Mesendoderm (in vitro differentiated cells): ENCODE measurements around the gene STAM2.
"Not testable (repeated sequence)": the region's sequence is repeated elsewhere in the genome, so short reads cannot be mapped to it uniquely, and the experiment has no call there.

ENCODE experiments used
- DNase-seq: peaks from one replicate; pipeline ENCODE4 v3.0.0; 2013
- H2AK5ac ChIP-seq: 2 replicates; pipeline ENCODE4 v1.6.1; 2013; ENCODE audit warnings: low read length, inconsistent platforms
- H2BK120ac ChIP-seq: 2 replicates; pipeline ENCODE4 v1.6.1; 2013; ENCODE audit warnings: low read depth, mild to moderate bottlenecking, low read length, moderate library complexity, mixed read lengths
- H2BK15ac ChIP-seq: replicated peaks from 2 replicates; pipeline ENCODE4 v1.6.1; 2013; ENCODE audit warnings: low read depth, mild to moderate bottlenecking, moderate library complexity
- H2BK5ac ChIP-seq: 2 replicates; pipeline ENCODE4 v1.6.1; 2013; ENCODE audit warnings: low read length, inconsistent platforms
- H3K18ac ChIP-seq: 2 replicates; pipeline ENCODE4 v1.6.1; 2013; ENCODE audit warnings: mild to moderate bottlenecking, low read length, mixed read lengths
- H3K23ac ChIP-seq: one replicate; pipeline ENCODE4 v1.6.1; 2013; ENCODE audit warnings: low read length
- H3K27ac ChIP-seq: 2 replicates; pipeline ENCODE4 v1.5.1; 2013; ENCODE audit warnings: low read depth, mild to moderate bottlenecking, inconsistent platforms, low read length, moderate library complexity
- H3K27me3 ChIP-seq: 2 replicates; pipeline ENCODE4 v1.6.1; 2013; ENCODE audit warnings: low read length, control low read depth, mild to moderate bottlenecking, inconsistent platforms; ENCODE audit not compliant: insufficient read depth, poor library complexity
- H3K36me3 ChIP-seq: 2 replicates; pipeline ENCODE4 v1.6.1; 2013; ENCODE audit warnings: low read length, inconsistent platforms; ENCODE audit not compliant: control insufficient read depth, insufficient read depth
- H3K4ac ChIP-seq: one replicate; pipeline ENCODE4 v1.6.1; 2013; ENCODE audit warnings: low read depth, mild to moderate bottlenecking, low read length, moderate library complexity
- H3K4me1 ChIP-seq: 2 replicates; pipeline ENCODE4 v1.6.1; 2013; ENCODE audit warnings: low read depth, low read length, inconsistent platforms; ENCODE audit not compliant: control insufficient read depth
- H3K4me2 ChIP-seq: 2 replicates; pipeline ENCODE4 v1.6.1; 2013; ENCODE audit warnings: low read length
- H3K4me3 ChIP-seq: 2 replicates; pipeline ENCODE4 v1.5.1; 2013; ENCODE audit warnings: mild to moderate bottlenecking, low read length
- H3K56ac ChIP-seq: one replicate; pipeline ENCODE4 v1.6.1; 2013; ENCODE audit warnings: low read length
- H3K79me1 ChIP-seq: 2 replicates; pipeline ENCODE4 v1.6.1; 2013; ENCODE audit warnings: low read length, inconsistent platforms
- H3K79me2 ChIP-seq: 2 replicates; pipeline ENCODE4 v1.6.1; 2013; ENCODE audit warnings: mild to moderate bottlenecking, low read length; ENCODE audit not compliant: control insufficient read depth, insufficient read depth
- H3K9ac ChIP-seq: 2 replicates; pipeline ENCODE4 v1.6.1; 2013; ENCODE audit warnings: low read length, inconsistent platforms
- H4K5ac ChIP-seq: one replicate; pipeline ENCODE4 v1.6.1; 2013; ENCODE audit warnings: low read length
- H4K8ac ChIP-seq: one replicate; pipeline ENCODE4 v1.6.1; 2013; ENCODE audit warnings: low read depth, mild to moderate bottlenecking, control low read depth, low read length, moderate library complexity
- WGBS: extraction: QIAGEN DNeasy Blood & Tissue Kit; methylation state at CpG from one replicate; pipeline ENCODE4 v1.1.7; 2013; ENCODE audit warnings: low lambda C conversion rate, missing lambda C conversion rate; ENCODE audit not compliant: insufficient coverage; ENCODE audit errors: extremely low coverage; 5-methylcytosine and 5-hydroxymethylcytosine counted together

The STAM2 gene

GRCh38 chr2:152176113-152176714 is 651 bp upstream of the STAM2 start:
- Histone ChIP-seq H3K27me3 (no peaks in the 10 kb centered on the region), H3K56ac (peak overlapping the region; percentile 89), H3K23ac (no peak overlapping the region), H2AK5ac (no peak overlapping the region), H3K79me2 (peaks cover 5% of the 10 kb centered on the region), H3K4me1 (no peaks in the 10 kb centered on the region), H3K9ac (peak overlapping the region; percentile 78), H3K36me3 (no peaks in the 10 kb centered on the region), H2BK120ac (no peak overlapping the region), H4K8ac (no peak overlapping the region), H2BK5ac (no peak overlapping the region), H3K79me1 (peaks cover 5% of the 10 kb centered on the region), H3K4me2 (peak overlapping the region; percentile 82), H3K4ac (peak overlapping the region; percentile 45), H2BK15ac (no peak overlapping the region), H3K4me3 (peak overlapping the region; percentile 53), H3K27ac (peak overlapping the region; percentile 21), H4K5ac (peak overlapping the region; percentile 61), H3K18ac (peak overlapping the region; percentile 75)
- no CpG with 5 or more reads among the region's 29 CpGs for WGBS
- DNase-seq, result no peak

- Histone ChIP-seq H2BK120ac (no peak overlapping the region), H3K18ac (no peak overlapping the region), H3K79me2 (peaks cover 5% of the 10 kb centered on the region), H3K4ac (no peak overlapping the region), H3K27me3 (no peaks in the 10 kb centered on the region), H3K56ac (peak overlapping the region; percentile 97), H3K4me2 (peak overlapping the region; percentile 7), H3K79me1 (peaks cover 5% of the 10 kb centered on the region), H4K5ac (no peak overlapping the region), H2BK5ac (no peak overlapping the region), H3K4me3 (peak overlapping the region; percentile 87), H3K23ac (no peak overlapping the region), H3K27ac (no peak overlapping the region), H2AK5ac (no peak overlapping the region), H2BK15ac (no peak overlapping the region), H3K36me3 (no peaks in the 10 kb centered on the region), H3K4me1 (no peaks in the 10 kb centered on the region), H3K9ac (peak overlapping the region; percentile 77), H4K8ac (no peak overlapping the region)
- no peak for DNase-seq
- no CpG with 5 or more reads among the region's 10 CpGs for WGBS
These were observed 573 bp downstream of the STAM2 start for GRCh38 chr2:152175012-152175367.

- H2AK5ac ChIP-seq, result no peak overlapping the region
- H3K36me3 ChIP-seq, result no peaks in the 10 kb centered on the region
- H3K79me2 ChIP-seq, result peaks cover 5% of the 10 kb centered on the region
- no peak overlapping the region for H4K8ac ChIP-seq
- peak overlapping the region; percentile 97 for H3K56ac ChIP-seq
- no peak overlapping the region for H2BK15ac ChIP-seq
- no peak overlapping the region for H4K5ac ChIP-seq
- no peaks in the 10 kb centered on the region for H3K27me3 ChIP-seq
- no peaks in the 10 kb centered on the region for H3K4me1 ChIP-seq
- H3K4ac ChIP-seq, result no peak overlapping the region
- peak overlapping the region; percentile 7 for H3K4me2 ChIP-seq
- DNase-seq, result no peak
- H2BK5ac ChIP-seq, result no peak overlapping the region
- H3K18ac ChIP-seq, result no peak overlapping the region
- peak overlapping the region; percentile 87 for H3K4me3 ChIP-seq
- H3K79me1 ChIP-seq, result peaks cover 5% of the 10 kb centered on the region
- no peak overlapping the region for H2BK120ac ChIP-seq
- H3K9ac ChIP-seq, result peak overlapping the region; percentile 77
- no peak overlapping the region for H3K27ac ChIP-seq
- WGBS, result no CpG with 5 or more reads among the region's 7 CpGs
- H3K23ac ChIP-seq, result no peak overlapping the region
These were observed 989 bp downstream of the STAM2 start for GRCh38 chr2:152174574-152174973.

GRCh38 chr2:152173831-152174230 is 1.7 kb downstream of the STAM2 start:
- no peak overlapping the region for H2BK120ac ChIP-seq
- H3K4ac ChIP-seq, result no peak overlapping the region
- no peak overlapping the region for H3K27ac ChIP-seq
- H4K8ac ChIP-seq, result no peak overlapping the region
- no peak overlapping the region for H2AK5ac ChIP-seq
- no peaks in the 10 kb centered on the region for H3K27me3 ChIP-seq
- no peak overlapping the region for H2BK5ac ChIP-seq
- no CpG with 5 or more reads among the region's 2 CpGs for WGBS
- H3K36me3 ChIP-seq, result no peaks in the 10 kb centered on the region
- H3K56ac ChIP-seq, result no peak overlapping the region
- peaks cover 5% of the 10 kb centered on the region for H3K79me1 ChIP-seq
- no peaks in the 10 kb centered on the region for H3K4me1 ChIP-seq
- no peak overlapping the region for H4K5ac ChIP-seq
- peaks cover 5% of the 10 kb centered on the region for H3K79me2 ChIP-seq
- DNase-seq, result no peak
- no peak overlapping the region for H2BK15ac ChIP-seq
- no peak overlapping the region for H3K4me3 ChIP-seq
- H3K23ac ChIP-seq, result no peak overlapping the region
- H3K9ac ChIP-seq, result no peak overlapping the region
- H3K18ac ChIP-seq, result no peak overlapping the region
- no peak overlapping the region for H3K4me2 ChIP-seq

- H3K79me2 ChIP-seq, H4K8ac ChIP-seq, H2BK120ac ChIP-seq, DNase-seq, H2BK15ac ChIP-seq, H3K56ac ChIP-seq, H3K23ac ChIP-seq, H3K79me1 ChIP-seq, H4K5ac ChIP-seq, H3K4me2 ChIP-seq, H3K4me3 ChIP-seq, H3K9ac ChIP-seq, H3K36me3 ChIP-seq, H3K4me1 ChIP-seq, H2BK5ac ChIP-seq, H3K18ac ChIP-seq, H3K27ac ChIP-seq, H2AK5ac ChIP-seq, H3K4ac ChIP-seq, H3K27me3 ChIP-seq: not testable (repeated sequence)
- WGBS, result no CpG with 5 or more reads among the region's 5 CpGs
These were observed 3.3 kb downstream of the STAM2 start for GRCh38 chr2:152172201-152172785.

- H3K27me3 ChIP-seq, result no peaks in the 10 kb centered on the region
- no peak overlapping the region for H3K4ac ChIP-seq
- H3K79me2 ChIP-seq, result peaks cover 5% of the 10 kb centered on the region
- no peak overlapping the region for H4K8ac ChIP-seq
- no peak overlapping the region for H3K18ac ChIP-seq
- no CpG with 5 or more reads among the region's 4 CpGs for WGBS
- no peaks in the 10 kb centered on the region for H3K36me3 ChIP-seq
- no peak overlapping the region for H3K4me3 ChIP-seq
- H3K4me1 ChIP-seq, result no peaks in the 10 kb centered on the region
- H2AK5ac ChIP-seq, result no peak overlapping the region
- DNase-seq, result no peak
- H2BK5ac ChIP-seq, result no peak overlapping the region
- H3K27ac ChIP-seq, result no peak overlapping the region
- no peak overlapping the region for H3K23ac ChIP-seq
- H3K56ac ChIP-seq, result no peak overlapping the region
- H3K4me2 ChIP-seq, result no peak overlapping the region
- H3K79me1 ChIP-seq, result peaks cover 5% of the 10 kb centered on the region
- no peak overlapping the region for H4K5ac ChIP-seq
- no peak overlapping the region for H2BK15ac ChIP-seq
- no peak overlapping the region for H3K9ac ChIP-seq
- H2BK120ac ChIP-seq, result no peak overlapping the region
These were observed 3.8 kb downstream of the STAM2 start for GRCh38 chr2:152171718-152172117.
